ENCODE results near the gene EBF3.

- TF ChIP-seq ZNF274 (IDR thresholded peaks at IDR 0.05; ENCODE audit: low read depth, low read length) (no peak), YY1 (IDR thresholded peaks at IDR 0.05; ENCODE audit: insufficient read depth, insufficient read length) (no peak), SUZ12 (IDR thresholded peaks at IDR 0.05; ENCODE audit: extremely low read depth, insufficient read depth, insufficient read length) (no peak)
Measured at GRCh38 chr10:129905553-129905952, 58.5 kb downstream of the EBF3 start.
